GM18517 (cell line): Measurements from ENCODE around the gene CENPS.
"Not testable (repeated sequence)": the region's sequence is repeated elsewhere in the genome, so short reads cannot be mapped to it uniquely, and the experiment has no call there.

Experiments
- ATAC-seq: cut with Tn5 transposase; IDR thresholded peaks from one replicate; pipeline ENCODE4 v1.9.1; 2021; ENCODE audit warnings: mild to moderate bottlenecking, moderate library complexity; ENCODE audit not compliant: unreplicated experiment

CENPS gene

DNA sequence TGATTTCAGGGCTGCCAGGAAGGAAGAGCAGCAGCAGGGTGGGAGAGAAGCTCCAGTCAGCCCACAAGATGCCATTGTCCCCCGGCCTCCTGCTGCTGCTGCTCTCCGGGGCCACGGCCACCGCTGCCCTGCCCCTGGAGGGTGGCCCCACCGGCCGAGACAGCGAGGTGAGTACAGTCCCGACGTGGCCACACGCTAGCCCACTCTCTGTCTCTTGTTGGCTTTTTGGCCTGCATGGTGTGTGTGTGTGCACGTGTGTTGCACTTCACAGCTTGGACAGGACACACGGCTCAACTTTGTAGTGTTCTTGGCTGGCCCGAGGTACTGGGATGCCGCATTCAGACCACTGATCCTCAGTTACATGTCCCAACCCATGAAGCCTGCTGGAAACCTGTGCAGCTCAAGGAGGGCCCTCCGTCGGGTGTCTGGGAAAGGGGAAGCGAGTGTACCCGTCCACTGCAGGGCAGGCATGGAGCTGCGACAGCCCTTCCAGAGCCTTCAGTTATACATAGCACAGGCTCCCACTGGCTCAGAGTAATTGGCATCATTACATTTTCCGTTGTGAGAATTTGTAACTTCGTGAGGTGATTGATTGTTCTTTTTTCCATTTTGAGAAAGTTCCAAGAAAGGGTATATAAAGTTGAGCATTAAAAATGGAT lies 20.1 kb downstream of the CENPS start:
- no peak for ATAC-seq

GRCh38 chr1:10450836-10451235 lies 20.6 kb downstream of the CENPS start:
- no peak for ATAC-seq

- no peak for ATAC-seq
These were observed 21.1 kb downstream of the CENPS start for GRCh38 chr1:10451287-10451686.

- ATAC-seq = no peak
These were observed 25.8 kb downstream of the CENPS start for GRCh38 chr1:10456048-10456447.

DNA sequence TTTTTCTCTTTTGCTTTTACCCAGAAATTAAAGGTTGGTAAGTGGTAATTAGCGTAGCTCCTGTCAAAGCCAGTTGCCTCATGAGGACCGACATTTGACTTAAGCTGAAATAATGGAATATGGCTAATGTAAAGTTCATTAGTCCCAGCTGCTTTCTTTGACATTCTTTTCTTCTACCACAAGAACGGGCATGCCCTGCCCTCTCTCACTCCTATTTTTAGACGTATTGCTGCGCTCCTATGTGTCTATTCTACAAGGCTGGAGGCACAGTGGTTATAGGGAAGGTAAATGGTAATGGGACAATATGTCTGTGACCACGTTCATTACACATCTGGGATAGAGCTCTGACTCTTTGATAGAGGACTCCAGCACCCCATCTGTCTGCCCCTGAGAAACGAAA lies 26.4 kb downstream of the CENPS start:
- ATAC-seq = no peak

- ATAC-seq = not testable (repeated sequence)
These were observed 27.2 kb downstream of the CENPS start for GRCh38 chr1:10457462-10457861.

- no peak for ATAC-seq
These were observed 27.6 kb downstream of the CENPS start for GRCh38 chr1:10457875-10458274.

DNA sequence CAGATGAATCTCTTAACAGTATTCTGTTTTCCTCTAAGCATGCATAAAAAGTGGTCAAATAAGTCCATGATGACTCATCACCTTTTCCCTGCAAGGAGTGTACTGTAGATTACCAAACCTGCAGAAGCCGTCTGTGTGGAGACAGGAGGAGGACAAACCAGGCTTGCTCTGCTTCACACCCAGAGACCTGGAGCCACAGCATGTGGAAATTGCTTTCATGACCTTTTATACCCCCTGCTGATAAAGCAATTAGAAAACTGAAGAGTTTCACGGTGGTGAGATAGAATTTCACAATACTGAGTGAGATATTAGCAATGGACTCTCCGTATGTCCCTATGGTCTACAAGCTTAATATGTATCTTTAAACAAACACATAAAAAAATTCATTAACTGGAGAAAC lies 29.0 kb downstream of the CENPS start:
- no peak for ATAC-seq

- no peak for ATAC-seq
These were observed 36.8 kb downstream of the CENPS start for GRCh38 chr1:10467078-10467477.

- no peak for ATAC-seq
These were observed 39.8 kb downstream of the CENPS start for GRCh38 chr1:10470043-10470442.

DNA sequence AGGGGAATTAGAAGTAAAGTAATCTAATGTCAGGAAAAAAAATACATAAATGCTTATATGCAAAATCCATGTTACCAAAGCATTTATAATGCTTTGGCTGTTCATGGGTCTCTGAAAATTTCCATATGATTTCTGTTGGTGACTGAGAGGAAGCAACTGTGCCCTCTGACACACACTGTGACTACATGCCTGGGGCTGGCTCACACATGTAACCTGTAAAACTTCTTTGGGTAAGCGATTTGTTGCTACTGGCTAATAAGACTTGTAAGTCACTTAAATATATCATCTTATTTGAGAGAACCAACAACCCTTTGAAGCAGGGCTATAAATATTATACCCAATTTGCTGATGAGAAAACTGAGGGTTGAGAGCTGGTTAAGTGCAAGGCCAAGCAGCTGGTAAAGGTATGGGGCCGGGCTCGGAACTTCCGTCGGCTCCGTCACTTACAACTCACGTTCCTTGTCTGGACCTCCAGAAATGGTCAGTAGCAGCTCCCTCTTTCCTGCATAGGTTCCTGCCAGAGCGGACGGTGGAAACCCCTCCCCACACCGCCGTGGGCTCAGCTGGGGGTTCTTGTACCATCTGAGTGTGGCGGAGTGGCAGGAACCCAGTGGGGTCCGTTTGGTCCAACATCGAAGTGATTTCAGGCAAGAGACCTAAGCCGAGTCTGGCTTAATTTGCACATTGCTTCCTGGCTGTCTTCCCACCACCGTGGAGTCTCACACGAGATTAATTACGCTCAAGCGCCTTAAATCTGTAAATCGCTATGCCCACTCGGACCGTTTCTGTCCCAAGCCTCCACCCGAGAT lies 41.4 kb downstream of the CENPS start:
- no peak for ATAC-seq

- peak; percentile 80 for ATAC-seq
These were observed 42.2 kb downstream of the CENPS start, which contains the start of gene DFFA for GRCh38 chr1:10472220-10473144. Gene DFFA, minus strand, starts transcription at chr1:10472529. Its CDS starts 71 bp downstream, at chr1:10472458.

GRCh38 chr1:10473145-10473765 lies 43.0 kb downstream of the CENPS start:
- no peak for ATAC-seq

- not testable (repeated sequence) for ATAC-seq
These were observed 44.0 kb downstream of the CENPS start for GRCh38 chr1:10474309-10474612.

DNA sequence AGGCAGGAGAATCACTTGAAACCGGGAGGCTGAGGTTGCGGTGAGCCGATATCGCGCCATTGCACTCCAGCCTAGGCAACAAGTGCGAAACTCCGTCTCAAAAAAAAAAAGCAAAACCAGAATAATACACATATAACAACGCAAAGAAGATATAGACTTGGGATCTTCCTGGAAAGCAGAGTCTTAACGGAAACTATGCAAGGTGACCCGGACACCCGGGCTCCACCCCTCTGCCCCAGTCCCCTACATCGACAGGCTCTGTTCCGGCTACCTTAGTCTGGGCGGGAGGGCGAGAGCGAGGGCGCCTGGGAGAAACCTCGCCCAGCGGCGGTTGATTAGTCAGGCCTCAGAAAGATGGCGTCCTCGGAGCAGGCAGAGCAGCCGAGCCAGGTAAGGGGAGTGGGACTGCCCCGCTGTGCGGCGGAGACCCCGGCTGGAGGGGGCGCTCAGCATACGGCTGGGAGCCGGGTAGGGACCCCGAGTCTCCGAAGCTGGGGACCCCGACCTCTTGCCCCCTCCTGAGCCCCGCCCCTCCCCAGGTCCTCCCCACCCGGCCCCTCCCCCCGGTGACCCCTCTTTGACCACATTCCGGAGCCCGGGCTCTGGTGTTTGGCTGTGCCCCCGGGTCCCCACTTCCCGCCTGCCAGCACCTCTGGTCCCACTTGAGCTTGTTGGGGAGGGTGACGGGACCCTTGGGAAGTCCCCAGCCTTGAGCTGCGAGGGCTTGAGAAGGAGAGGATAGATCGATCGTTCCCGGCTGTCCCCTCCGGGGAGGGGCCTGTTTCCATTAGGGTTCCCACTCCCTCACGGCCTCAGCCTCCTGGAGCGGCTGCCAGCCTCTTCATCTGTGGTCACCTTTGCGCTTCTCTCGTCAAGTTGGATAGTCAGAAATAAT lies 44.6 kb downstream of the CENPS start, which contains the start of gene PEX14:
PEX14 (plus strand) TSS at position 338 of the 895 bp plus-strand sequence; CDS start at position 355, 17 bp downstream.
- ATAC-seq = peak; percentile 54

DNA sequence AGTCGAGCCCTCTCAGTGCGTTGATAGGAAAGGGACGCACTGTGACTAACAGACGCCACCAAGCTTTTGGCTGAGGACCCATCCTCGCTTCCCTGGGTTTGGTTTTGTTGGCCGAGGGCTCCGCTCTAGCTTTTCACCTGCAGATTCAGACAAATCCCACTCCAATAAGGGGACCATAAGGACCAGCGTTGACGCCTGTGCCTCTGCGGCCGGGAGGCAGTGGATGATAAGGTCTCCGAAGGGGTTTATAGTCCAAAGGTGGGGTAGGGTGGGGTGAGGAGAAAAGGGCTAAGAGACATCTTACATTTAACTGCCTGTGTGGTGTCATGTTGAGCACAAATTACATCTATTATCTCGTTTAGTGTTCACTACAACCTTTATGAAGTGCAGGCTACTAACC lies 45.3 kb downstream of the CENPS start:
- no peak for ATAC-seq

- no peak for ATAC-seq
These were observed 49.1 kb downstream of the CENPS start for GRCh38 chr1:10479296-10479695.

DNA sequence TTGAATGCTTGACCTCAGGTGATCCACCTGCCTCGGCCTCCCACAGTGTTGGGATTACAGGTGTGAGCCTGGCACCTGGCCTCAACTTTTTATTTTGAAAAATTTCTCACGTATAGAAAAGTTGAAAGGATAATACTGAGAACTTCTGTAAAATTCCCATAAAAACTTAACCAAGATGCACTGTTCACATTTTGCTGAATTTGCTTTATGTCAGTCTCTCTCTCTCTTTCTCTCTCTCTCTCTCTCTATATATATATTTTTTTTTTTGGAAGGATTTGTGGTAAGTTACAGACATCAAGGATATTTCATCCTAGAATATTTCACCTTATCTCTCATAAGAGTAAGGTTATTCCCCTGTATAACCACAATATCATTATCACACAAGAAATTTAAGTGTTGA lies 50.4 kb downstream of the CENPS start:
- no peak for ATAC-seq

DNA sequence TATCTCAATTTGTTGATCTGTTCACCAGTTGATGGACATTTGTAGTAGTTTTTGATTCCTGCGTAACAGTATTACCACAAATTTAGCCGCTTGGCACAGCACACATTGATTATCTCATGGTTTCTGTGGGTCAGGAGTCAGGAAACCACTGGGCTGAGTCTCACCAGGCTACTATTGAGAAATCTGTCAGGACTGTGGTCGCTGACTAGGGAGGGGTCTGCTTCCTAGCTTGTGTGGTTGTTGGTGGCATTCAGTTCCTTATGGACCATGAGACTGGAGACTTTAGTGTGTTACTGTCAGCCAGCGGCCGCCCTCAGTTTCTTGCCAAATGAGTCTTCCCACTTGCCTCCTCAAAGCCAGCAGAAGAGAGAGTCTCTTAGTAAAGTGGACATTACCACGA lies 54.3 kb downstream of the CENPS start:
- ATAC-seq = no peak
